ENCODE measurements around the gene CLDN22. TPM values are rescaled to one million over a fixed set of nuclear protein-coding genes. Genes with fewer than 3 reads are reported as not detected.

The CLDN22 gene
- total and polyA plus RNA-seq, 12 donors, result not detected

DNA sequence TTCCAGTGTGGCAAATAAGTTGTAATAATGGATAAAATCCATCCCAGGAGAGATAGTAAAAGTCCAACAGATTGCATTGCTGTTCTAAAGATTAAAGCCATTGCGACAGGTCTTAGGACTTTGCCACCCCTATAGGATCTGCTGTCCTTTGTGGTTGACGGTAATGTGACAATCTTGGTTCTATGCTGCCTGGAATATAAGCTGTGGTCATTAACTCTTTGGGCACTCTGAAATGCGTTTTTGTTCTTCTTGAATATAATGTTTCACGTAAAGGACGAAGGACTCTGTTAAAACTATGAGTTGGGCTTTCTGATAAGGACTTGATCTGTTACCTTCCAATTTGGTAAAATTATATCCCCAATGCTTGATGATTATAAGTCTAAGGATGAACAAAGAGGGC is 2.2 kb upstream of the CLDN22 start, which contains the start of gene CLDN24:
TSS of gene CLDN24 (minus strand) at position 101 of the 400 bp plus-strand sequence. CDS start at position 101, 0 bp downstream.
- no peak for TF ChIP-seq POLR2A (IDR thresholded peaks at IDR 0.05)
- TF ChIP-seq, protein P1, sequence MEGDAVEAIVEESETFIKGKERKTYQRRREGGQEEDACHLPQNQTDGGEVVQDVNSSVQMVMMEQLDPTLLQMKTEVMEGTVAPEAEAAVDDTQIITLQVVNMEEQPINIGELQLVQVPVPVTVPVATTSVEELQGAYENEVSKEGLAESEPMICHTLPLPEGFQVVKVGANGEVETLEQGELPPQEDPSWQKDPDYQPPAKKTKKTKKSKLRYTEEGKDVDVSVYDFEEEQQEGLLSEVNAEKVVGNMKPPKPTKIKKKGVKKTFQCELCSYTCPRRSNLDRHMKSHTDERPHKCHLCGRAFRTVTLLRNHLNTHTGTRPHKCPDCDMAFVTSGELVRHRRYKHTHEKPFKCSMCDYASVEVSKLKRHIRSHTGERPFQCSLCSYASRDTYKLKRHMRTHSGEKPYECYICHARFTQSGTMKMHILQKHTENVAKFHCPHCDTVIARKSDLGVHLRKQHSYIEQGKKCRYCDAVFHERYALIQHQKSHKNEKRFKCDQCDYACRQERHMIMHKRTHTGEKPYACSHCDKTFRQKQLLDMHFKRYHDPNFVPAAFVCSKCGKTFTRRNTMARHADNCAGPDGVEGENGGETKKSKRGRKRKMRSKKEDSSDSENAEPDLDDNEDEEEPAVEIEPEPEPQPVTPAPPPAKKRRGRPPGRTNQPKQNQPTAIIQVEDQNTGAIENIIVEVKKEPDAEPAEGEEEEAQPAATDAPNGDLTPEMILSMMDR (IDR thresholded peaks at IDR 0.05), result no peak
- intact Hi-C loops (cut with DNase I), result no loop called here
- Histone ChIP-seq H3K27me3 (no peaks in the 10 kb centered on the region), H3K4me3 (no peak within 1 kb of the TSS), H3K4me1 (replicated peaks in 1 of 2) (no peaks in the 10 kb centered on the region), H3K9me3 (replicated peaks in 1 of 3) (no peaks in the 10 kb centered on the region), H3K27ac (no peak within 1 kb of the TSS), H3K36me3 (replicated peaks in 1 of 2) (no peaks in the 10 kb centered on the region)
- no peak for DNase-seq
- WGBS, 4 donors, result 94 to 99% (median 95%) methylated on average over 5 of the region's 5 CpGs

DNA sequence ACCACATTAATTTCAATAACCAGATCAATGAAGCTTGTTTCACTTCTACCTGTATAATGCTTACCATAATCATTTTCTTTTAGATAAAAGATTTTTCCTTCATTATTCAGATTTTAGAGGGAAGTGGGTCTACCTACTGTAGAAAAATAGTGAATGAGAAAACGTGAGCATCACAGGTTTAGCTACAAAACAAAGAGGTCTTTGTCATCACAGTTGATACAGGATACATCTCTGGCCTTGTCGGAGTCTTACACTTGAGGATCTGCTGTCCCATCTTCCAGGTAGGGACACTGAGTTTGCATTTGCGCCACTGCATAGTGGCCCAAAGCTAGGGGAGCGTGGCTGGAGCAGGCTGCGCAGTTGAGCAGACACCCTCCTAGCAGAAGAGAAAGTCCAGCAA is 1.4 kb upstream of the CLDN22 start:
- Histone ChIP-seq H3K9me3 (replicated peaks in 1 of 3) (no peaks in the 10 kb centered on the region), H3K36me3 (replicated peaks in 1 of 2) (no peaks in the 10 kb centered on the region), H3K27ac (no peak overlapping the region), H3K4me3 (no peak overlapping the region), H3K4me1 (replicated peaks in 1 of 2) (no peaks in the 10 kb centered on the region), H3K27me3 (no peaks in the 10 kb centered on the region)
- no peak for DNase-seq
- 92 to 100% (median 95%) methylated on average over 2 to 5 of the region's 5 CpGs for WGBS, 4 donors
- TF ChIP-seq, protein P1 (IDR thresholded peaks at IDR 0.05), result no peak
- TF ChIP-seq POLR2A (IDR thresholded peaks at IDR 0.05), result no peak
- intact Hi-C loops (cut with DNase I), result no loop called here

DNA sequence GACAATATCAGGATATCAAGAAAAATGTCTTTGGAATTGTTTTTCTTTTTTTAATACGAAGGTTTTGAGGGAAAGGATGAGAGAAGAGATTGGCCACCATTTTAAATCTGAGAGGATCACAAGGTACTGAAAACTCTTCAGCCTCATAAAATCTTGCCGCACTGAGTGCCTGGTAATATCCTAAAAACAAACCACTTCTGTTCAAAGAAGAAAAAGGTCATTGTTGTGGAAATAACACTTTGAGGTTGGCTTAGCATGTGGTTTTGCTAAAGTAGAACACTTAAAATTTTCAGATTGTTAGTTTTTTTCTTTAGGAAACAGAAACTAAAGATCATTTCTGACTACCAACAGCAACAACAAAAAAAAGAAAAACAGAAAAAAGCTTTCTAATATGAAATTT is 1.0 kb upstream of the CLDN22 start:
- H3K4me3 ChIP-seq, result no peak overlapping the region
- TF ChIP-seq, protein P1 (IDR thresholded peaks at IDR 0.05), result no peak
- TF ChIP-seq POLR2A (IDR thresholded peaks at IDR 0.05), result no peak
- no peak overlapping the region for H3K27ac ChIP-seq
- intact Hi-C loops (cut with DNase I), result no loop called here
- H3K27me3 ChIP-seq, result no peaks in the 10 kb centered on the region
- H3K4me1 ChIP-seq (replicated peaks in 1 of 2), result no peaks in the 10 kb centered on the region
- 83 to 95% (median 89%) methylated on average over 2 of the region's 2 CpGs for WGBS, 4 donors
- no peak for DNase-seq
- H3K36me3 ChIP-seq (replicated peaks in 1 of 2), result no peaks in the 10 kb centered on the region
- no peaks in the 10 kb centered on the region for H3K9me3 ChIP-seq (replicated peaks in 1 of 3)

DNA sequence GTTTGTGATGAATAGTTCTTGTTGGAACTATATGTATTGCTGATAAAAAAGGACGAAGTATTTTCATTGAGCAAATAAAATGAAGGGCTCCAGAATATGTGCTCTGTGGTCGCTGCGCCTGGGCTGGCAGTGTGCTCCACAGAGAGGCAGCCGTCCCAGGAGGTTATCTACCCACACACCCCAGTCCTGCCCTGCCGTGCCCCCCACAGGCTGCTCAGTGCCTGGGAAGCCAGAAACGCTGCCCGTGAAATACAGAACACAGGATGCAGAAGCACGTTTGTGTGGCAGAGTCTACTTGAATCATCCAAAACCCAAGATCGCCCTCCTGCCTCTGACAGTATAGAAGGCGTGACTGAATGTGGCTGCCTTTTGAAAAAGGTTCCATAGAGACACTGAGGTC is 1.4 kb downstream of the CLDN22 start:
- intact Hi-C loops (cut with DNase I), result no loop called here
- Histone ChIP-seq H3K27ac (no peak overlapping the region), H3K4me1 (replicated peaks in 1 of 2) (no peaks in the 10 kb centered on the region), H3K9me3 (replicated peaks in 1 of 3) (no peaks in the 10 kb centered on the region), H3K27me3 (no peaks in the 10 kb centered on the region), H3K4me3 (no peak overlapping the region), H3K36me3 (replicated peaks in 1 of 2) (no peaks in the 10 kb centered on the region)
- 82 to 95% (median 92%) methylated on average over 10 of the region's 10 CpGs for WGBS, 4 donors
- TF ChIP-seq, protein P1 (IDR thresholded peaks at IDR 0.05), result no peak
- TF ChIP-seq POLR2A (IDR thresholded peaks at IDR 0.05), result no peak
- no peak for DNase-seq
